KMS-11 (cell line): ENCODE measurements around the gene AK9.
A peak's percentile ranks its signal among the peaks of the same experiment; 100 is the strongest.
"Not testable (repeated sequence)": the region's sequence is repeated elsewhere in the genome, so short reads cannot be mapped to it uniquely, and the experiment has no call there.

Experiments
- H2AFZ ChIP-seq: fragments of 200-600 bp; sonication (generic); 2 replicates; pipeline ENCODE4 v1.6.1; 2016; ENCODE audit warnings: antibody characterized with exemption, mixed run types, low read depth
- H3K27ac ChIP-seq: fragments of 200-600 bp; sonication (generic); 2 replicates; pipeline ENCODE4 v1.6.1; 2016; ENCODE audit warnings: mild to moderate bottlenecking, mixed run types
- H3K27me3 ChIP-seq: fragments of 200-600 bp; sonication (generic); 2 replicates; pipeline ENCODE4 v1.6.1; 2017; ENCODE audit warnings: mild to moderate bottlenecking, low read depth, mixed run types, moderate library complexity; ENCODE audit not compliant: insufficient read depth
- H3K36me3 ChIP-seq: fragments of 200-600 bp; sonication (generic); 2 replicates; pipeline ENCODE4 v1.6.1; 2017; ENCODE audit warnings: mild to moderate bottlenecking, mixed run types; ENCODE audit not compliant: insufficient read depth
- H3K4me1 ChIP-seq: fragments of 200-600 bp; sonication (generic); 2 replicates; pipeline ENCODE4 v1.6.1; 2016; ENCODE audit warnings: mild to moderate bottlenecking, low read depth, mixed run types; ENCODE audit not compliant: poor library complexity, severe bottlenecking
- H3K4me2 ChIP-seq: fragments of 200-600 bp; sonication (generic); 2 replicates; pipeline ENCODE4 v1.7.0; 2016; ENCODE audit warnings: mild to moderate bottlenecking, mixed run types
- H3K4me3 ChIP-seq: fragments of 200-600 bp; sonication (generic); IDR thresholded peaks from 2 replicates; pipeline ENCODE4 v1.6.1; 2017; ENCODE audit warnings: low read depth, low read length, mixed read lengths; ENCODE audit not compliant: insufficient read depth
- H3K79me2 ChIP-seq: fragments of 200-600 bp; sonication (generic); 2 replicates; pipeline ENCODE4 v1.6.1; 2016; ENCODE audit warnings: low read depth, mixed run types; ENCODE audit not compliant: insufficient read depth
- H3K9ac ChIP-seq: fragments of 200-600 bp; sonication (generic); 2 replicates; pipeline ENCODE4 v1.6.1; 2016; ENCODE audit warnings: mild to moderate bottlenecking, mixed run types
- H4K20me1 ChIP-seq: fragments of 200-600 bp; sonication (generic); 2 replicates; pipeline ENCODE4 v1.6.1; 2016; ENCODE audit warnings: mild to moderate bottlenecking, mixed run types; ENCODE audit not compliant: insufficient read depth
- TF ChIP-seq, protein P1 (sequence below): fragments of 200-600 bp; sonication (generic); conservative IDR thresholded peaks from 2 replicates; pipeline ENCODE4 v1.6.1; 2017; ENCODE audit warnings: low read depth, mild to moderate bottlenecking, antibody characterized with exemption, low read length, moderate library complexity, mixed read lengths

AK9 gene

DNA sequence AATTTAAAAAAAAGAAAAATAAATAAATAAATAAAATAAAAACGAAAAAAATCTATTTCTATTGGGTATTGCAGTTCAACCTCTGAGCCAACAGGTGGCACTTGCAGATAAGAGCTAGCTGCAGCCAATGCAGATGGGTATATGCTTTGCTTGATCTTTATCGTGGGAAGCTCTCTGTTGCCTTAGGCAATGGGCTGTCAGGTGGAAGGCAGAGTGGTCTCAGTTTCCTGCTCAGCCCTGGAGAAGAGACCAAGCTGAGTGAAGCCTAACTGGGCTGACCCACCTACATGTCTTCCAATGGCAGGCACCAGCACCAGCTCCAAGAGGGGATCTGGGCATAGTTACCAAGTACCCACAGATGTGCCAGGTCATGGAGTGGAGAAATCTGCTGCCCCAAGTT lies 95.0 kb downstream of the AK9 start:
- TF ChIP-seq, protein P1, sequence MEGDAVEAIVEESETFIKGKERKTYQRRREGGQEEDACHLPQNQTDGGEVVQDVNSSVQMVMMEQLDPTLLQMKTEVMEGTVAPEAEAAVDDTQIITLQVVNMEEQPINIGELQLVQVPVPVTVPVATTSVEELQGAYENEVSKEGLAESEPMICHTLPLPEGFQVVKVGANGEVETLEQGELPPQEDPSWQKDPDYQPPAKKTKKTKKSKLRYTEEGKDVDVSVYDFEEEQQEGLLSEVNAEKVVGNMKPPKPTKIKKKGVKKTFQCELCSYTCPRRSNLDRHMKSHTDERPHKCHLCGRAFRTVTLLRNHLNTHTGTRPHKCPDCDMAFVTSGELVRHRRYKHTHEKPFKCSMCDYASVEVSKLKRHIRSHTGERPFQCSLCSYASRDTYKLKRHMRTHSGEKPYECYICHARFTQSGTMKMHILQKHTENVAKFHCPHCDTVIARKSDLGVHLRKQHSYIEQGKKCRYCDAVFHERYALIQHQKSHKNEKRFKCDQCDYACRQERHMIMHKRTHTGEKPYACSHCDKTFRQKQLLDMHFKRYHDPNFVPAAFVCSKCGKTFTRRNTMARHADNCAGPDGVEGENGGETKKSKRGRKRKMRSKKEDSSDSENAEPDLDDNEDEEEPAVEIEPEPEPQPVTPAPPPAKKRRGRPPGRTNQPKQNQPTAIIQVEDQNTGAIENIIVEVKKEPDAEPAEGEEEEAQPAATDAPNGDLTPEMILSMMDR, result 0 out of 2 replicates have a peak, but pooled peaks have one; percentile 26
- Histone ChIP-seq H3K4me3 (no peak overlapping the region), H4K20me1 (no peaks in the 10 kb centered on the region), H2AFZ (no peak overlapping the region), H3K4me2 (no peak overlapping the region), H3K27ac (no peak overlapping the region), H3K9ac (no peak overlapping the region), H3K79me2 (no peaks in the 10 kb centered on the region), H3K36me3 (no peaks in the 10 kb centered on the region), H3K27me3 (no peaks in the 10 kb centered on the region), H3K4me1 (no peaks in the 10 kb centered on the region)

DNA sequence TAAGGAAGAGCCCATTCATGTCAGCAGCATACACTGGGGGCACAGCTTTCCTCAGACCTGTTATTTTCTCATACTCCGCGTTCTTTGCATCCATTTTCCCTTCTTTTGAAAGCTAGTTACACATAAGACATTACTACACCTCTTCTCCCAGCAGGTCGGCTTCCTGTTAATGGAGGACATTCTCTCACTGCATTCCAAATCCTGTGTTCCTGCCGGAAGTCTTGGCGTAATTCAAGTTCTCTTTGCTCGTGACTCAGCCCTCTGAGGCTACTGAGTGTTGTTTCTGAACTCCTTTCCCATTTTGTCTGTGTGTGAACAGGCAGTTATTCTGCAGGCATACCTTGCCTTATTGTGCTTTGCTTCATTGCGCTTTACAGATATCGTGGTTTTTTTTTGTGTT lies 110.5 kb downstream of the AK9 start:
- Histone ChIP-seq H3K4me3 (no peak overlapping the region), H3K9ac (no peak overlapping the region), H2AFZ (no peak overlapping the region), H3K4me2 (no peak overlapping the region), H3K27ac (no peak overlapping the region), H4K20me1 (no peaks in the 10 kb centered on the region), H3K4me1 (no peaks in the 10 kb centered on the region), H3K27me3 (no peaks in the 10 kb centered on the region), H3K36me3 (no peaks in the 10 kb centered on the region), H3K79me2 (no peaks in the 10 kb centered on the region)
- TF ChIP-seq, protein P1, result no peak

DNA sequence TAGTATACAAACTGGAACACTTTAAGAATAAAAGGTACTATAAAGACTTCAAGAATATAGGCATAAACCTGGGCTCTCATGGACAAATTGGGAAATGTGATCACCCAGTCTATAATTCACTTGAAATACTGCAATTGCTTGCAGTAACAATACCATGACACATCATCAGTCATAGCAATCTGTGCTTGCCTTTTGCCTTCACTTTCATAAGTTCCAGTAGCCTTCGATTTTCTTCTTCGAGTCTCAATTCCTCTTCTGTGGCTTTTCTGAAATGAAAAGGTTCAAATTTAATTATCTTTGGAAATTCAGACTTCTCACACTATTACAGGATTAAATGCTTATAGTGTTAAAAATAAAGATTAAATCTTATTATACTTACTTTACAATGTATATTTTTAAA lies 111.6 kb downstream of the AK9 start:
- H3K4me1 ChIP-seq, result no peaks in the 10 kb centered on the region
- no peaks in the 10 kb centered on the region for H4K20me1 ChIP-seq
- no peak overlapping the region for H2AFZ ChIP-seq
- no peaks in the 10 kb centered on the region for H3K36me3 ChIP-seq
- H3K4me3 ChIP-seq, result no peak overlapping the region
- no peak overlapping the region for H3K9ac ChIP-seq
- H3K27me3 ChIP-seq, result no peaks in the 10 kb centered on the region
- no peaks in the 10 kb centered on the region for H3K79me2 ChIP-seq
- TF ChIP-seq, protein P1, result no peak
- H3K4me2 ChIP-seq, result no peak overlapping the region
- H3K27ac ChIP-seq, result no peak overlapping the region

DNA sequence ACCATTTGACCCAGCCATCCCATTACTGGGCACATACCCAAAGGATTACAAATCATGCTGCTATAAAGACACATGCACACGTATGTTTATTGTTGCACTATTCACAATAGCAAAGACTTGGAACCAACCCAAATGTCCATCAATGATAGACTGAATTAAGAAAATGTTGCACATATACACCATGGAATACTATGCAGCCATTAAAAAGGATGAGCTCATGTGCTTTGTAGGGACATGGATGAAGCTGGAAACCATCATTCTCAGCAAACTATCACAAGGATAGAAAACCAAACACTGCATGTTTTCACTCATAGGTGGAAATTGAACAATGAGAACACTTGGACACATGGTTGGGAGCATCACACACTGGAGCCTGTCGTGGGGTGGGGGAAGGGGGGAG lies 121.1 kb downstream of the AK9 start:
- H3K4me2 ChIP-seq, H3K4me1 ChIP-seq, H3K4me3 ChIP-seq, H3K27me3 ChIP-seq, H3K9ac ChIP-seq, H3K36me3 ChIP-seq, H2AFZ ChIP-seq, H3K79me2 ChIP-seq, H3K27ac ChIP-seq, H4K20me1 ChIP-seq: not testable (repeated sequence)

DNA sequence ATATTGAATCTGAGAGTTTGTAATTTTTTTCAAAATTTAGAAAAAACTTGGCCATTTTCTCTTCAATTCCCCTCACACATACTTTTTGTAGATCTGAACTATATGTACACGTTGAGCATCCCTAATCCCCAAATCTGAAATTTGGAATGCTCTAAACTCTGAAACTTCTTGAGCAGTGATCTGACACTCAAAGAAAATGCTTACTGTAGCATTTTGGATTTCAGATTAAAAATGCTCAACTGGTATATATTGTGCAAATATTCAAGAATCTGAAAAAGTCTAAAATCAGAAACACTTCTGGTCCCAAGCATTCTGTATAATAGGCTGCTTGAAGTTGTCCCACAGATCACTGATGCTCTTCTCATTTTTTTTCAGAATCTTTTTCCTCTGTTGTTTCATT lies 129.2 kb downstream of the AK9 start:
- Histone ChIP-seq H3K4me3 (no peak overlapping the region), H4K20me1 (no peaks in the 10 kb centered on the region)
- TF ChIP-seq, protein P1, result no peak

More for the DNA sequence above, 129.2 kb downstream of the AK9 start:
- H2AFZ ChIP-seq, result no peak overlapping the region
- no peak overlapping the region for H3K4me2 ChIP-seq
- no peak overlapping the region for H3K27ac ChIP-seq
- H3K9ac ChIP-seq, result no peak overlapping the region
- no peaks in the 10 kb centered on the region for H3K79me2 ChIP-seq
- no peaks in the 10 kb centered on the region for H3K27me3 ChIP-seq
- H3K4me1 ChIP-seq, result no peaks in the 10 kb centered on the region
- no peaks in the 10 kb centered on the region for H3K36me3 ChIP-seq
